Measurements from ENCODE around the gene OAF. TPM values are rescaled to one million over a fixed set of nuclear protein-coding genes. Genes with fewer than 3 reads are reported as not detected.
"Not testable (repeated sequence)": the region's sequence is repeated elsewhere in the genome, so short reads cannot be mapped to it uniquely, and the experiment has no call there.

Gene OAF
- total and polyA plus RNA-seq, 9 of the 15 experiments (the other 6 are each of a cell fraction or from before 2014, with no cell fraction given), result 1.1 to 21.6 (median 7.5) TPM

GRCh38 chr11:120249279-120250262 lies 38.7 kb downstream of the OAF start:
- ChIA-PET POLR2A (interaction anchor here (0.6 to 1.6 kb wide), 4 partner anchors 9 to 240 kb away, joined by 3 read pairs; no protein-coding TSS in a partner anchor), CTCF (ENCODE audit: low intra/inter-chr PET ratio) (no interaction called here)
- Histone ChIP-seq H3K9me1 (ENCODE audit: control insufficient read depth, insufficient read depth, low read length) (no peaks in the 10 kb centered on the region), H3K36me3 (ENCODE audit: control insufficient read depth, insufficient read depth, low read length) (no peaks in the 10 kb centered on the region), H2AFZ (ENCODE audit: low read depth, low read length) (no peak overlapping the region), H3K27ac (ENCODE audit: extremely low read depth, low read depth, low read length) (no peak overlapping the region), H3K4me2 (ENCODE audit: insufficient read depth, low read length) (no peak overlapping the region), H3K27me3 (ENCODE audit: control insufficient read depth in 2 of 2, insufficient read depth in 2 of 2, low read length in 2 of 2) (peaks cover 33 to 63% of the 10 kb centered on the region in 2 experiments), H3K4me3 (no peak overlapping the region), H3K9me3 (replicated peaks; ENCODE audit: control insufficient read depth, insufficient read depth, low read depth, low read length) (no peaks in the 10 kb centered on the region), H3K9ac (ENCODE audit: insufficient read depth in 1 of 2, low read depth in 2 of 2, low read length in 2 of 2) (no peak overlapping the region), H3K4me1 (replicated peaks in 1 of 2; ENCODE audit: control insufficient read depth in 2 of 2, insufficient read depth in 2 of 2, low read length in 2 of 2) (no peaks in the 10 kb centered on the region), H3K79me2 (ENCODE audit: control insufficient read depth, insufficient read depth, low read length) (no peaks in the 10 kb centered on the region), H4K20me1 (replicated peaks; ENCODE audit: control insufficient read depth, insufficient read depth, low read length) (0 out of 2 replicates have a peak, but pooled peaks cover 5% of the 10 kb centered on the region)
- TF ChIP-seq NCOR1 (IDR thresholded peaks at IDR 0.05), result no peak
- TF ChIP-seq POLR3G (IDR thresholded peaks at IDR 0.05; ENCODE audit: extremely low read depth, insufficient read length, insufficient replicate concordance), result no peak
- no peak for TF ChIP-seq ZBTB49 (CRISPR knock-in tag; IDR thresholded peaks at IDR 0.05; ENCODE audit: borderline replicate concordance)
- 4% methylated on average over 8 of the region's 8 CpGs for WGBS (ENCODE audit: insufficient coverage, low coverage, missing lambda C conversion rate)
- no peak for ATAC-seq
- intact Hi-C loops (cut with micrococcal nuclease), result no loop called here
- in situ Hi-C loops (cut with MboI), result no loop called here
- no peak for DNase-seq (ENCODE audit: extremely low read depth in 1 of 4, low spot score in 3 of 4)
- FAIRE-seq, result no peak
- no TSS peak for BruUV-seq (replicated peaks)

- FAIRE-seq; H3K36me3 ChIP-seq (ENCODE audit: control insufficient read depth, insufficient read depth, low read length); H3K9me1 ChIP-seq (ENCODE audit: control insufficient read depth, insufficient read depth, low read length); BruUV-seq (replicated peaks); H3K79me2 ChIP-seq (ENCODE audit: control insufficient read depth, insufficient read depth, low read length); H3K4me1 ChIP-seq (replicated peaks in 1 of 2; ENCODE audit: control insufficient read depth in 2 of 2, insufficient read depth in 2 of 2, low read length in 2 of 2); intact Hi-C loops (cut with micrococcal nuclease); ATAC-seq; DNase-seq (ENCODE audit: extremely low read depth in 1 of 4, low spot score in 3 of 4); H3K9ac ChIP-seq (ENCODE audit: insufficient read depth in 1 of 2, low read depth in 2 of 2, low read length in 2 of 2); CTCF ChIA-PET (ENCODE audit: low intra/inter-chr PET ratio); H3K4me3 ChIP-seq; H2AFZ ChIP-seq (ENCODE audit: low read depth, low read length); H4K20me1 ChIP-seq (replicated peaks; ENCODE audit: control insufficient read depth, insufficient read depth, low read length); H3K4me2 ChIP-seq (ENCODE audit: insufficient read depth, low read length); in situ Hi-C loops (cut with MboI); H3K27ac ChIP-seq (ENCODE audit: extremely low read depth, low read depth, low read length); H3K9me3 ChIP-seq (replicated peaks; ENCODE audit: control insufficient read depth, insufficient read depth, low read depth, low read length): not testable (repeated sequence)
- peaks cover 34 to 70% of the 10 kb centered on the region in 2 experiments; a peak in 4 of 5 replicates for H3K27me3 ChIP-seq (ENCODE audit: control insufficient read depth in 2 of 2, insufficient read depth in 2 of 2, low read length in 2 of 2)
- 6% methylated on average over 13 of the region's 13 CpGs for WGBS (ENCODE audit: insufficient coverage, low coverage, missing lambda C conversion rate)
- POLR2A ChIA-PET, result interaction anchor here (1.0 kb wide), 1 partner anchor 10 kb away, joined by 3 read pairs; no protein-coding TSS in a partner anchor
These were observed 42.5 kb downstream of the OAF start for GRCh38 chr11:120253377-120253776.

Measured in K562 (cell line).